ENCODE results near the gene RASAL1. TPM values are rescaled to one million over a fixed set of nuclear protein-coding genes. Genes with fewer than 3 reads are reported as not detected.

Gene RASAL1
- total and polyA plus RNA-seq, 2 experiments from 2014 or later = 2.7 to 8.2 TPM

GRCh38 chr12:113149361-113150150 is 14.0 kb upstream of the RASAL1 start, which contains the start of gene CFAP73:
Gene CFAP73, plus strand, starts transcription at chr12:113149724. Its CDS starts 134 bp downstream, at chr12:113149858.
- H3K27ac Mint-ChIP-seq = no peak within 1 kb of the TSS

More at GRCh38 chr12:113149361-113150150, 14.0 kb upstream of the RASAL1 start, which contains the start of gene CFAP73:
- peaks cover 24% of the 10 kb centered on the region for H3K27me3 Mint-ChIP-seq (ENCODE audit: insufficient read depth, low read depth, poor library complexity)
- H3K36me3 Mint-ChIP-seq (ENCODE audit: low read depth) = peaks cover 4% of the 10 kb centered on the region; the same call in 2 of the 3 replicates
- H3K4me2 ChIP-seq = peak within 1 kb of the TSS; percentile 84
- peaks cover 25% of the 10 kb centered on the region for H3K4me1 ChIP-seq (ENCODE audit: insufficient read depth)
- H4K20me1 ChIP-seq (replicated peaks; ENCODE audit: insufficient read depth) = no peaks in the 10 kb centered on the region; the same call in 1 of the 2 replicates
- peaks cover 28% of the 10 kb centered on the region for H3K4me1 Mint-ChIP-seq
- H3K9me3 Mint-ChIP-seq = peaks cover 8% of the 10 kb centered on the region; the same call in 2 of the 3 replicates
- H3K27me3 ChIP-seq (ENCODE audit: insufficient read depth) = peaks cover 31% of the 10 kb centered on the region
- peak within 1 kb of the TSS; percentile 55 for H3K4me3 Mint-ChIP-seq
- peak within 1 kb of the TSS; percentile 53 for H3K4me3 ChIP-seq
- no peaks in the 10 kb centered on the region for H3K79me2 ChIP-seq (replicated peaks; ENCODE audit: insufficient read depth)
- H3K27ac ChIP-seq (ENCODE audit: low read depth) = no peak within 1 kb of the TSS
- H3F3A ChIP-seq (replicated peaks; ENCODE audit: low read depth) = peaks cover 19% of the 10 kb centered on the region; the same call in 1 of the 2 replicates
- TF ChIP-seq STAT1 (IDR thresholded peaks at IDR 0.05; ENCODE audit: unreplicated experiment) (no peak), POLR2AphosphoS5 (IDR thresholded peaks at IDR 0.05; ENCODE audit: low read depth) (no peak), JUNB (IDR thresholded peaks at IDR 0.05; ENCODE audit: unreplicated experiment) (no peak), CTCF (conservative IDR thresholded peaks at IDR 0.05; ENCODE audit: low read depth in 2 of 2) (0 out of 4 replicates have a peak, but pooled peaks have one; percentile 10 to 12), CREB1 (CRISPR knock-in tag; IDR thresholded peaks at IDR 0.05; ENCODE audit: low read depth) (no peak), ZNF462 (CRISPR knock-in tag; IDR thresholded peaks at IDR 0.05) (no peak)
- H3K9me2 ChIP-seq (ENCODE audit: insufficient read depth) = no peaks in the 10 kb centered on the region
- H2AFZ ChIP-seq = peak within 1 kb of the TSS; percentile 95
- H3K36me3 ChIP-seq (ENCODE audit: insufficient read depth) = no peaks in the 10 kb centered on the region
- peak; percentile 76 for ATAC-seq
- DNase-seq (ENCODE audit: low spot score) = peak; percentile 98

All from GM23338 (cell line).